Lower leg skin (tissue), 3 donors: ENCODE data around the gene ENAH.

ENCODE experiments used
- POLR2A ChIP-seq, 2 donors: fragments of 450-650 bp; IDR thresholded peaks; one replicate each; pipeline ENCODE4 v1.6.1; 2016 to 2017; ENCODE audit warnings: antibody characterized with exemption in 2 of 2, mild to moderate bottlenecking in 1 of 2, moderate library complexity in 1 of 2
- TF ChIP-seq, protein P1 (sequence below), 3 donors: fragments of 450-650 bp; IDR thresholded peaks; one replicate each; pipeline ENCODE4 v1.5.1; 2016; ENCODE audit warnings: antibody characterized with exemption in 3 of 3, mild to moderate bottlenecking in 3 of 3, moderate library complexity in 2 of 3

GRCh38 chr1:225458222-225458631, 194.7 kb downstream of the ENAH start:
- TF ChIP-seq, protein P1, sequence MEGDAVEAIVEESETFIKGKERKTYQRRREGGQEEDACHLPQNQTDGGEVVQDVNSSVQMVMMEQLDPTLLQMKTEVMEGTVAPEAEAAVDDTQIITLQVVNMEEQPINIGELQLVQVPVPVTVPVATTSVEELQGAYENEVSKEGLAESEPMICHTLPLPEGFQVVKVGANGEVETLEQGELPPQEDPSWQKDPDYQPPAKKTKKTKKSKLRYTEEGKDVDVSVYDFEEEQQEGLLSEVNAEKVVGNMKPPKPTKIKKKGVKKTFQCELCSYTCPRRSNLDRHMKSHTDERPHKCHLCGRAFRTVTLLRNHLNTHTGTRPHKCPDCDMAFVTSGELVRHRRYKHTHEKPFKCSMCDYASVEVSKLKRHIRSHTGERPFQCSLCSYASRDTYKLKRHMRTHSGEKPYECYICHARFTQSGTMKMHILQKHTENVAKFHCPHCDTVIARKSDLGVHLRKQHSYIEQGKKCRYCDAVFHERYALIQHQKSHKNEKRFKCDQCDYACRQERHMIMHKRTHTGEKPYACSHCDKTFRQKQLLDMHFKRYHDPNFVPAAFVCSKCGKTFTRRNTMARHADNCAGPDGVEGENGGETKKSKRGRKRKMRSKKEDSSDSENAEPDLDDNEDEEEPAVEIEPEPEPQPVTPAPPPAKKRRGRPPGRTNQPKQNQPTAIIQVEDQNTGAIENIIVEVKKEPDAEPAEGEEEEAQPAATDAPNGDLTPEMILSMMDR (IDR thresholded peaks at IDR 0.05), result no peak
- no peak for TF ChIP-seq POLR2A (IDR thresholded peaks at IDR 0.05)
